ENCODE measurements around the gene CREB1.

The CREB1 gene

GRCh38 chr2:207543272-207543671 is 13.5 kb downstream of the CREB1 start:
- DNase-seq (ENCODE audit: low read depth), result no peak

GRCh38 chr2:207546822-207547221 is 17.1 kb downstream of the CREB1 start:
- DNase-seq (ENCODE audit: low read depth), result no peak

GRCh38 chr2:207549145-207549544 is 19.4 kb downstream of the CREB1 start:
- no peak for DNase-seq (ENCODE audit: low read depth)

GRCh38 chr2:207558079-207558491 is 28.3 kb downstream of the CREB1 start:
- DNase-seq (ENCODE audit: low read depth), result no peak

- DNase-seq (ENCODE audit: low read depth), result no peak
Observed at GRCh38 chr2:207561386-207562080, 31.8 kb downstream of the CREB1 start.

- DNase-seq (ENCODE audit: low read depth), result no peak
Observed at GRCh38 chr2:207565736-207566500, 36.2 kb downstream of the CREB1 start.

GRCh38 chr2:207567671-207568070 is 37.9 kb downstream of the CREB1 start:
- DNase-seq (ENCODE audit: low read depth), result no peak

- DNase-seq (ENCODE audit: low read depth), result no peak
Observed at GRCh38 chr2:207571370-207571769, 41.6 kb downstream of the CREB1 start.

- no peak for DNase-seq (ENCODE audit: low read depth)
Observed at GRCh38 chr2:207584952-207585351, 55.2 kb downstream of the CREB1 start.

- no peak for DNase-seq (ENCODE audit: low read depth)
Observed at GRCh38 chr2:207587305-207587704, 57.5 kb downstream of the CREB1 start.

GRCh38 chr2:207589143-207589542 is 59.4 kb downstream of the CREB1 start:
- DNase-seq (ENCODE audit: low read depth), result no peak

GRCh38 chr2:207593277-207593676 is 63.5 kb downstream of the CREB1 start:
- DNase-seq (ENCODE audit: low read depth), result no peak

- DNase-seq (ENCODE audit: low read depth), result no peak
Observed at GRCh38 chr2:207594264-207594663, 64.5 kb downstream of the CREB1 start.

GRCh38 chr2:207594731-207595130 is 65.0 kb downstream of the CREB1 start:
- DNase-seq (ENCODE audit: low read depth), result no peak

GRCh38 chr2:207599636-207600035 is 69.9 kb downstream of the CREB1 start:
- DNase-seq (ENCODE audit: low read depth), result no peak

GRCh38 chr2:207600231-207600630 is 70.5 kb downstream of the CREB1 start:
- no peak for DNase-seq (ENCODE audit: low read depth)

- DNase-seq (ENCODE audit: low read depth), result no peak
Observed at GRCh38 chr2:207601774-207602173, 72.0 kb downstream of the CREB1 start.

- no peak for DNase-seq (ENCODE audit: low read depth)
Observed at GRCh38 chr2:207603486-207603885, 73.7 kb downstream of the CREB1 start.

GRCh38 chr2:207606399-207606798 is 76.6 kb downstream of the CREB1 start:
- DNase-seq (ENCODE audit: low read depth), result no peak

GRCh38 chr2:207606829-207607228 is 77.1 kb downstream of the CREB1 start:
- DNase-seq (ENCODE audit: low read depth), result no peak

- no peak for DNase-seq (ENCODE audit: low read depth)
Observed at GRCh38 chr2:207612714-207613113, 83.0 kb downstream of the CREB1 start.

GRCh38 chr2:207614824-207615223 is 85.1 kb downstream of the CREB1 start:
- DNase-seq (ENCODE audit: low read depth), result no peak

- no peak for DNase-seq (ENCODE audit: low read depth)
Observed at GRCh38 chr2:207616185-207616584, 86.4 kb downstream of the CREB1 start.

All from activated T-cell treated with anti-CD3 and anti-CD28 coated beads for 24 hours (primary cell).